KOPT-K1 (cell line): ENCODE data around the gene MRPL58.
"Not testable (repeated sequence)": the region's sequence is repeated elsewhere in the genome, so short reads cannot be mapped to it uniquely, and the experiment has no call there.

Experiments
- H3K27ac ChIP-seq: fragments of 200-600 bp; sonication (generic); 2 replicates; pipeline ENCODE4 v1.5.1; 2016; ENCODE audit warnings: antibody characterized with exemption, mild to moderate bottlenecking, low read depth, low read length; ENCODE audit not compliant: poor library complexity, severe bottlenecking
- H3K36me3 ChIP-seq: fragments of 200-600 bp; sonication (generic); 2 replicates; pipeline ENCODE4 v1.5.1; 2017; ENCODE audit warnings: antibody characterized with exemption, mild to moderate bottlenecking, low read length, moderate library complexity; ENCODE audit not compliant: insufficient read depth
- H3K9me3 ChIP-seq: fragments of 200-600 bp; sonication (generic); 2 replicates; pipeline ENCODE4 v1.5.1; 2017; ENCODE audit warnings: antibody characterized with exemption, low read length, mild to moderate bottlenecking; ENCODE audit not compliant: insufficient read depth, poor library complexity, severe bottlenecking

The MRPL58 gene

DNA sequence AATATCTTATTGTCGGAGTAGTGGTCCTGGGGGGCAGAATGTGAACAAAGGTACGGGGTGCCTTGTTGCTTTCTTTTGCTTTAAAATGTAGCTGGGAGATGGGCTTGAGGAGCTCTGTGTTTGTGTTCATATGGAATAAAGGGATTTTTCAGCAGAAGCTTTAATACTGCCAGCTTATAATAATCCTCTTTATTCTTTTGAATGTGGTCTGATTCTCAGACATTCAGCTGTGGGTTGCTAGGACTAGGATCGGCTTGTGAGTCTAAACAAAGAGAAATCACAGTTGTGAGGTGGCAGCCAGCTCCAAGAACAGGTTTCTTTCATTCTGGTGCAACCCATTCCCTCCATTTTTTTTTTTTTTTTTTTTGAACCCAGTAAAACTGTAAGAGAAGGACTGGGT, 7.2 kb downstream of the MRPL58 start:
- Histone ChIP-seq H3K27ac (no peak overlapping the region), H3K36me3 (peaks cover 72% of the 10 kb centered on the region), H3K9me3 (no peaks in the 10 kb centered on the region)

DNA sequence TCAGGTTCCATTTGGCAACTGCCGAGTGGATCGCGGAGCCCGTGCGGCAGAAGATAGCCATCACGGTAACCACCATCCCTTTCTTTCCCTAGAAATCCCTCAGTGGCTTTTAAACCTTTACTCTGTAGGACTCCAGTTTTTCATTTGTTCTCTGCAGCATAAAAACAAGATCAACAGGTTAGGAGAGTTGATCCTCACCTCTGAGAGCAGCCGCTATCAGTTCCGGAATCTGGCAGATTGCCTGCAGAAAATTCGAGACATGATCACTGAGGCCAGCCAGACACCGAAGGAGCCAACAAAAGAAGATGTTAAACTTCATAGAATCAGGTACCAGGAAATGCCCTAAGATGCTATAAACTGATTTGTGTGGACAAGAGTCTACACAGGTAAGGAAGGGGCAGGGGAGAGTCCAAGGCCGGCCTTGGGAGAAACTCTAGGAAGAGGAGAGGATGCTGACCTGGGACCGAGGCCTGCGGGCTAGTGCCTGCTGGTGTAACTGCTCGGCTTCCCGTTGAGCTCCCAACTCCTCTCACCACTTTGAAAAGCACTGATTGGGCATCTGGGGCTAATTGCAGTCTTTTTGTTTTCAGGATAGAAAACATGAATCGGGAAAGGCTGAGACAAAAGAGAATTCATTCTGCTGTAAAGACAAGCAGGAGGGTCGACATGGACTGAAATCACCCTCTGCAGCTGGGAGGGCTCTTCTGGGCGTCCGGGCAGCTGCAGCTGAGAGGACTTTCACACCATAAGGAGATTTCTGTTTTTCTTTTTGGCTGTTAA, 8.1 kb downstream of the MRPL58 start:
- peaks cover 70% of the 10 kb centered on the region for H3K36me3 ChIP-seq
- H3K27ac ChIP-seq: no peak overlapping the region
- H3K9me3 ChIP-seq: no peaks in the 10 kb centered on the region

- Histone ChIP-seq H3K27ac (no peak overlapping the region), H3K9me3 (peaks cover 22% of the 10 kb centered on the region), H3K36me3 (peaks cover 30% of the 10 kb centered on the region)
Measured at GRCh38 chr17:75024686-75025397, 12.4 kb downstream of the MRPL58 start.

DNA sequence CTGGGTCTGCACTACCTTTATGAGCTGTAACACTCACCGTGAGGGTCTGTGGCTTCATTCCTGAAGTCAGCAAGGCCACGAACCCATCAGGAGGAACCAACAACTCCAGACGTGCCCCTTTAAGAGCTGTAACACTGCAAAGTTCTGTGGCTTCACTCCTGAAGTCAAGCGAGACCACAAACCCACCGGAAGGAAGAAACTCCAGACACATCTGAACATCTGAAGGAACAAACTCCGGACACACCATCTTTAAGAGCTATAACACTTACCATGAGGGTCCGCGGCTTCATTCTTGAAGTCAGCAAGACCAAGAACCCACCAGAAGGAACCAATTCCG, 12.9 kb downstream of the MRPL58 start:
- H3K27ac ChIP-seq: not testable (repeated sequence)
- Histone ChIP-seq H3K9me3 (peaks cover 27% of the 10 kb centered on the region), H3K36me3 (peaks cover 25% of the 10 kb centered on the region)

DNA sequence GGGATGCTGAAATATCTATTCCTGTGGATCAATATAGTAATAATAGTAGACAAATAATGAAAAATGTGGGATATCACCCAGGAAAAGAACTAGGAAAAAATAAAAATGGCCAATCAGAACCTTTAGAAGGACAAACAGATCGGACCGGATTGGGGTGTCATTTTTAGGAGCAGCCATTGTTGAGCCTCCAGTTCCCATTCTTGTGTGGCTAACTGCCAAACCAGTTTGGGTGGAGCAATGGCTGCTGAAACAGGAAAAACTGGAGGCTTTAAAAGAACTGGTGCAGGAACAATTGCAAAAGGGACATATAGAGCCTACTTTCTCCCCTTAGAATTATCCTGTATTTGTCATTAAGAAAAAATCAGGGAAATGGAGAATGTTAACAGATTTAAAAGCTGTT, 14.2 kb downstream of the MRPL58 start:
- Histone ChIP-seq H3K36me3 (peaks cover 12% of the 10 kb centered on the region), H3K9me3 (peaks cover 31% of the 10 kb centered on the region)
- not testable (repeated sequence) for H3K27ac ChIP-seq

DNA sequence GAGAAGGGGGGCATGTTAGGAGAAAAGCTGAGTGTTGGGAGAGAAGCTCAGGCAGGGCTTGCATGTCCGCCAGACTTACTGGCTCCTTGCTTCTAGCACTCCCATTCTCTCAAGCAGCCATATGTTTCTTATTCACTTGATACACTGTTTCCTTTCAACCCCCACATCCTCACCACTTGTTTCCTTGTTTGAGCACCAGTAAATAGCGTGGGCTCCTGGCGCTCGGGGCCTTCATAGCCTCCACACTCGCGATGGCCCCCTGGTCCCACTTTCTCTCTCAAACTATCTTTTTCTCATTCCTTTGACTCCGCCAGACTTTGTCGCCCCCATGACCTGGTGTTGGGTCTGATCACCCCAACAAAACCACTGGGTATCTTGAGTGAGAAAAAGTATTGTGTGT, 17.7 kb downstream of the MRPL58 start:
- Histone ChIP-seq H3K9me3 (peaks cover 31% of the 10 kb centered on the region), H3K36me3 (no peaks in the 10 kb centered on the region), H3K27ac (no peak overlapping the region)

DNA sequence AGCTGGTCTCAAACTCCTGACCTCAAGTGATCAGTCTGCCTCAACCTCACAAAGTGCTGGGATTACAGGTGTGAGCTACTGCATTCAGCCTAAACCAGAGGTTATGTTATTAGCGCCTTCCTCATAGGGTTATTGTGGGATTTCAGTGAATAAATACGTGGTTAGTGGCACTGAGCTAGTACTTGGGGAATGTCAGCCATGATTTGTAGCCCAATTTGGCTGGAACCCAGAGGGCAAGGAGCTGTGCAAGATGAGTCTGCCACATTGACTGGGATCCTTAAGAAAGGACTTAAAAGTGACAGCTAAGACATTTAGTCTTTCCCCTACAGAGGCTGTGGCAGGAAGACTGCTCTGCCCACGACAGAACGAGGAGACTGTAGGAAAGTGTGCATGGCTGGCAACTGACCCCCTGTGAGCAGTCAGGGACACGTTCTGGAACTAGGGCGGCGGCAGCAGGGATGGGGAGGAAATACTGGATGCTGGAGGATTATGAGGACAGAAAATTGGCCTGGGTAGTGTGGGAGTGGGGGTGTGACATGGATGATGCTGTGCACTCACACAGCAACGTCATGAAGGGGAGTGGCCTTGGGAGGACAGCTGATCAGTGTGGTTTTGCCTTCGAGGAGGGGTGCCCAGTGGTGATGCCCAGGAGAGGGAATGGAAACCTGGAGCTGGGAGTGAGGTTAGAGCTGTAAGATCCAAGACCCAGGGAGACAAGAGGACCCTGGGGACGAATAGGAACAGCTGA, 19.7 kb downstream of the MRPL58 start:
- H3K27ac ChIP-seq: no peak overlapping the region
- H3K9me3 ChIP-seq: peaks cover 19% of the 10 kb centered on the region
- H3K36me3 ChIP-seq: peaks cover 6% of the 10 kb centered on the region; the same call in 1 of the 2 replicates

DNA sequence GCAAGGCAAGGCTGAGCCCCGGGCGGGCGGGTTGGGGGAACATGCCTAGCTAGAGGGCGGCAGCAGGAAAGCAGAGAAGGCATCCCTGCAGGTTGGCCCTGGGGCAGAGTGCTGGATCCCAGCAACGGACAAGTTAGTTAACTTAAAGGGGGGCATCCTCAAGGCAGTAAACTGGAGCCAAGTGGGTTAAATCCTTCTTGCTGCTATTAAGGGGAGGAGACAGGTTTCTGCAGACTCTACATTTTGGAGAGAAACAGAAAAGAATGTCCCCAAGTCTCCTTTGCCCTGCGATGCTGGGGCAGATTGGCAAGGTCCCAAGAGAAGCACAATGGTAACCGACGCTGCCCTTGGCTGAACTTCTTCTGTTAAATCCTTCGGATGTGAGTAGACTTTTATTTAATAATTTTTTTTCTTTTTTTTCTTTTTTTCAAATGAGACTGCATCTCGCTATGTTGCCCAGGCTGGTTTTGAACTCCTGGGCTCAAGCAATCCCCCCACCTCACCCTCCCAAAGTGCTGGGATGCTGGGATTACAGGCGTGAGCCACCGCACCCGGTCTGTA, 20.3 kb downstream of the MRPL58 start:
- no peak overlapping the region for H3K27ac ChIP-seq
- peaks cover 14% of the 10 kb centered on the region for H3K9me3 ChIP-seq
- H3K36me3 ChIP-seq: peaks cover 6% of the 10 kb centered on the region; the same call in 1 of the 2 replicates

DNA sequence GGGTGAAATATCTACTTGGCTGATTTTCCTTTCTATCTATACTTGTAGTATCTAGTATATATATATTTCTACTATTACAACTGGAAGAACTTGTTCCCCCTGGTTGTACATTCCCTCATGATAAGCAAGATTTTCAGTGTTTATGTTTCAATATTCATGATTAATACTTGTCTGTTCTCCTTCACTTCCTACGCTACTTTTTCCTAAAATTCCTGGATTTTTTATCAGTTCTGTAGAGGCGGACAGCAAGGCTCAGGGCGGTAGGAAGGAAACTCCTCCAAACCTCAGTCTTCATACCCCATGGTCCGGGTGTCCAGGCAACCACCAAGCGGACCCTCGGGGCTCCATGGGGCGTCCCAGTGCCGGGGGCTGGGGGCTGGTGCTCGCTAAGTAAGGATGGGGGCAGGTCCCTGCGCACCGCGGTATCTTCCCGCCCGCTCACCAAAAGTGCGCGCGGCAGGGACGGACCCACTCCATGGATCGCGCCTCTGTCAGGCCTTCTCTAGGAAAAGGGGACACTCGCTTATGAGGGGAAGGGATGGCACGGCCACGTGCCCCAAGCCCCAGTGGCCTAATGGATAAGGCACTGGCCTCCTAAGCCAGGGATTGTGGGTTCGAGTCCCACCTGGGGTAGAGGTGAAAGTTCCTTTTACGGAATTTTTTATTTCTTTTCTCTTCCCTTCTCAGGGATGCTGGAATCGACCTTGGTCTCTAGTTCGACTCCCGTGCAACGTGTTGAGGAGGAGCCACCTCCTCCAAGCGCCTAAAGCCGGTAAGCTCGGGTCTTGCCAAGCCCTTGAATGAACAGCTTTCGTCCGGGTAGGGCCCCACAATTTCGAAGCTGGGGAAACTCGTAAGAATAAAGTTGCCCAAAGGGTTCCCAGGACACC, 21.1 kb downstream of the MRPL58 start:
- H3K9me3 ChIP-seq: peaks cover 14% of the 10 kb centered on the region
- H3K36me3 ChIP-seq: peaks cover 12% of the 10 kb centered on the region
- H3K27ac ChIP-seq: no peak overlapping the region

DNA sequence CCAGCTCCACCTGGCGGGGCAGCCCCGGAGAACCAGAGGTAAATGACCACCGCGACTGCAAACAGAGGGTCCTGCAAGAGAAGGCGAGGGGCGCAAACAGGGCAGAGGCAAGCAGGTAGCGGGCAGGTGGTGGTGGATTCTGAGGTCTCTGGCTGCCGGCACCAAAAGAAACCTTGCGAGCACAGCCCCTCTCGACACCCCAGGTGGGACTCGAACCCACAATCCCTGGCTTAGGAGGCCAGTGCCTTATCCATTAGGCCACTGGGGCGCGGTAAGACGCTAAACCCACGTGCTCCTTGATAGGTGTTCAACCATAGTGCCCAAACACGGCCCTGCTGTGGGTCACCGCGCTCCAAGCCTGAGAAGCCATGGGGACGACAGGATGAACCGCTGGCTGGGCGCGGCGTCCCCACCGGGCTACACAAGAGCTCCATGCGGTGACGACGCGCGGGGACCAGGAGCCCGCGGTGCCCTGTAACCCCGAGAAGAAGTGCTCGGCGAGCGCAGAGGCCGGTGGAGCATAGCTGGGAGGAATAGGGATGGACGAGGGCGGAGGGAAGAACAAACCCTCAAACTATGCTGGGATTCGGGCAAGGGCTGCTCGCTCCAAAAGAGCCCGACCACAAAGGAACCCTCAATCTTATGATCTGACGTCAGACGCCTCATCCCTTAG, 21.9 kb downstream of the MRPL58 start:
- Histone ChIP-seq H3K27ac (no peak overlapping the region), H3K36me3 (peaks cover 19% of the 10 kb centered on the region), H3K9me3 (peaks cover 14% of the 10 kb centered on the region)

DNA sequence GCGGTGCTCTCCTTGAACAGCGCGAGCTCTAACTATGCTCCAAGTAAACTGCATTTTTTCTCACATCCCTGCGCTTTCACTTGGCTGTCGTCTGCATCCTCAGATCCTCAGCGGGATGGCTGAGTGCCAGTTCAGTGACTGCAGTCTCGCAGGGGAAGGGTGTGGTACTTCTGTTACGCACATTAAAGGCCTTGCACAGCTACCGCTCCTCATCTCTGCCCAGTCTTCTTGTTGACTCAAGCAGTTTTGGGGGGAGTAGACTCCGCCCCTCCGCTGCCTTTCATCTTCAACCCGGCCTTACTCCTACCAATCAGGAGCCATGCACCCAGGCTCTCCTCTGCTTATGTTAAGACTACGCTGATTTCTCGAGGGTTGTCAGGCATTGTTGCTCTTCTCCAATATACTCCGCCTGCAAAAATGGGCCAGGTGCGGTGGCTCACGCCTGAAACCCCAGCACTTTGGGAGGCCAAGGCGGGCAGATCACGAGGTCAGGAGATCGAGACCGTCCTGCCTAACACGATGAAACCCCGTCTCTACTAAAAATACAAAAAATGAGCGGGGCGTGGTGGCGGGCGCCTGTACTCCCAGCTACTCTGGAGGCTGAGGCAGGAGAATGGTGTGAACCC, 24.3 kb downstream of the MRPL58 start:
- peaks cover 43% of the 10 kb centered on the region for H3K36me3 ChIP-seq
- no peak overlapping the region for H3K27ac ChIP-seq
- no peaks in the 10 kb centered on the region for H3K9me3 ChIP-seq

GRCh38 chr17:75039238-75039637, 26.8 kb downstream of the MRPL58 start:
- H3K36me3 ChIP-seq: peaks cover 53% of the 10 kb centered on the region
- H3K27ac ChIP-seq: no peak overlapping the region
- no peaks in the 10 kb centered on the region for H3K9me3 ChIP-seq

GRCh38 chr17:75041656-75042280, 29.3 kb downstream of the MRPL58 start:
- no peak overlapping the region for H3K27ac ChIP-seq
- H3K9me3 ChIP-seq: no peaks in the 10 kb centered on the region
- peaks cover 49% of the 10 kb centered on the region for H3K36me3 ChIP-seq
